NCI-H187 treated with DMSO at 0.1 percent for 48 hours (cell line): ENCODE measurements around the gene DRD3.

ENCODE experiments used
- DNase-seq: peaks from one replicate; lab custom pipeline; 2025; lab: John Stamatoyannopoulos, UW

DRD3 gene

DNA sequence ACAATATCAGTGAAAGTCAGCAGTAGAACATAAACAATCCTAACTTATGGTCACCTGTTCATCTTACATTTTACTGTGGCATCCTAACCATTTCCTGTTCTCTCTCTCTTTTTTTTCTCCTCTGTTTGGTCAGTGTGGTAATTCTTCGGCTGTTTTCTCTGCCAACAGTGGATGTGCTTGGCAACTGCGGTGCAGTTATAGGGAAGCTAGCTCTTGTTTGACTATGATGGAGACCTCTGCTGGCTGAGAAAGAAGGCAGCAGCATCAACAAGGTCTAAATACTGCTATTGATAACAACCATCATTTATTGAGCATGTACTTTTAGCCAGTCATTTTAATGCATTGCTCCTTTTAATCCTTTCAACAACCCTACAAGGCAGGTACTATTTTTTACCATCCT, 723 bp upstream of the DRD3 start:
- no peak for DNase-seq

DNA sequence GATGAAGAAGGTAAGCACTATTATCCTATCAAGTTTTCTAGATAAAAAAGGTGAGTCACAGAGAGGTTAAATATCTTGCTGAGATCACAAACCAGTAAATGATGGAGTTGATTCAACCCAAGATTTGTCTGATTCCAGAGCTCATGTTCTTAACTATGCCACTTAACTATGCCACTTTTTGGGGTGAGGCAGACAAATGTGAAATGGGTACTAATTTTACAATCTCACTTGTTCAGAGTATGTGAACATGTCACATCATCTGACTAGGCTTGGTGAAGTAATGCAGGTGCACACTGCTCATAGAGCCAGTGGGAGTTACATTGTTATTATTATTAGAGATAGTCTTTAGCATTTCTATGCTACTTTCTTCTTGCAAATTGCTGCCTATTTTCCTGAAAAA, 2.0 kb downstream of the DRD3 start:
- no peak for DNase-seq

DNA sequence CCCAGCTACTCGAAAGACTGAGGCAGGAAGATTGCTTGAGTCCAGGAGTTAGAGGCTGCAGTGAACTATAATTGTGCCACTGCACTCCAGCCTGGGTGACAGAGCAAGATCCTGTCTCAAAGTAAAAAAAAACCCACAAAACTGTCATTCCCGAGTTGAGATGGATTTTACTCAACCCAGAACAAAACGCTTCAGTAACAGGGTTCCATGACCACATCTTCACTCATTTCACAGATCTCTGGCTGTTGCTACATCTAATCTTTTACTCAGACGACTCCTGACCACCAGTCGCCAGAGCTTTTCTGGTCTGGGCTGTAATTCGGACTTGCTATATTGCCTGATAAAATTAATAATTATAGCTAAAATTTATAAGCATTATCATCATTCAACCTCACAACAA, 2.4 kb downstream of the DRD3 start:
- DNase-seq: no peak

DNA sequence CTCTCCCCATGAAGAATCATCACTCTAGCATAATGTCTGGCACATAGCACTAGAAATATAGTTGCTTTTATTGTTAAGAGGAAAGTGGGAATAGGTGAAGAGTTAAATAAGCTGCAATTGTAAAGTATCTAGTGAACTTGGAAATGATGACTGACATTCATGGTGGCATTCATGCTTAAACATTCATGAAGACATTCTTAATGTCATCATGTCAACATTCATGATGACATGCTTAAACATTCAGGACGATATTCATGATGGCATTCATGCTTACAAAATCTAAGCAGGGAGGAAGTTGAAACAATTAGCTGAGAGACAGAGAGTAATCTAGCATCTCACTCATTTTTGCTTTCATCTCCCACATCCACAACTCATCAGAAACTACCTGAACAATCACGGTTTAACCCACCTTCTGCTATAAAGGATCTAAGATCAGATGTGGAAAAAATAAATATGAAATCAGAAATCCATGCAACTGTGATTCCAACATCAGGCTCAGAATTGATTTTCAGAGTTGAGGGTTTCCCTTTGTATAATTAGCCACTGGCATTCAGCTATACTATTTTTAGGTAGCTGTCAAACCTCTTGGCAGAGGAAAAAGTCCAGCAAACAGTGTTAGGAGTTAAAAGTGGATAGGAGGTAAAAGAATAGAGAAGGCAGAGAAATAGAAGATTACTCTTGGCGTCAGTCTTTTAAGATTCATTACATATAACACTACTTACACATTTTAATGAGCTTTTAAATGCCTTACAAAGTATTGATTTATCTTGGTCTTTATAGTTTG, 3.5 kb downstream of the DRD3 start:
- no peak for DNase-seq

DNA sequence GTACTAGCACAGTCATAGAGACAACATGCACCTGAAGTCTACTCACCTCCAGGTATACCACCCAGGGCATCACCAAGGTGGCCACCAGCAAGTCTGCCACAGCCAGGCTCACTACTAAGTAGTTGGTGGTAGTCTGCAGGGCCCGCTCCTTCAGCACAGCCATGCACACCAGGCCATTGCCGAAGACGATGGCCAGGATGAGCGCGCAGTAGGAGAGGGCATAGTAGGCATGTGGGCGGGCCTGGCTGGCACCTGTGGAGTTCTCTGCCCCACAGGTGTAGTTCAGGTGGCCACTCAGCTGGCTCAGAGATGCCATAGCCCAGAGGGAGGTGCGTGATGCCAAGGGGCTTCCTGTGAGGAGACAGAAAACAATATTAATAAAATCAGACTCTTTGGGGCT, 7.2 kb downstream of the DRD3 start:
- no peak for DNase-seq

DNA sequence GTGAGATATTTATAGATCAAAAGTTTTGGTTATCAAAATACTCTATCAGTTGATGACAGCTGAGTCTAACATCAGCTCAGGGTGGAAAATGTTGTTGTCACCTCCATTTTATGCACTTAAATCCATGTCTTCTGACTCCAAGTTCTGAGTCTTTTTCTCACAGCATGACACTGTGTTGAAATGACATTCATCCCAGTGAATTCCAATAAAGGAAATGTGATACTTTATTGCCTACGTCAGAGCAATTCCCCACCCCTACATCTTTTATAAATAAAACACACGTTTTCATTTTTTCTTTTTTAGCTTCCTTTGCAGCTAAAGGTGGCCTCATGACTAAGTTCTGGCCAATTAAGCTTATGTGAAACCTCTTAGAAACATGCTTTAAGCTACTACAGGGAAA, 10.7 kb downstream of the DRD3 start:
- no peak for DNase-seq

DNA sequence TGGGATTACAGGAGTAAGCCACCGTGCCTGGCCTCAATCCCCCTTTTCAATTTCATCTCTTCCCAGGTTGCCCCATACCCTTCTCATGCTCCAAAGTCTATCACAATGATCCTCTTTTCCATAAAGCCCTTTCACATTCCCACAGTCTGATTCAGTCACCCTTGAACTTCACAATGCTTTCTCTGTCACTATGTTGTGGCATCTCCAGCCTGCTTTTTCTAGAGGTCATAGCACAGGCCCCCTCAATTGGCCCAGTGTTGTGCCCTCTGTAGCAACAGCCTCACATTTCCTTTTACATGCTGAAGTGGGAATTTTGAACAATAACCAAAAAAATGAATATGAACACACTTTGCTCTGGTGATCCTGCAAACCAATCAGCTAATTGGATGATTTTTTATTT, 21.5 kb downstream of the DRD3 start:
- DNase-seq: no peak

DNA sequence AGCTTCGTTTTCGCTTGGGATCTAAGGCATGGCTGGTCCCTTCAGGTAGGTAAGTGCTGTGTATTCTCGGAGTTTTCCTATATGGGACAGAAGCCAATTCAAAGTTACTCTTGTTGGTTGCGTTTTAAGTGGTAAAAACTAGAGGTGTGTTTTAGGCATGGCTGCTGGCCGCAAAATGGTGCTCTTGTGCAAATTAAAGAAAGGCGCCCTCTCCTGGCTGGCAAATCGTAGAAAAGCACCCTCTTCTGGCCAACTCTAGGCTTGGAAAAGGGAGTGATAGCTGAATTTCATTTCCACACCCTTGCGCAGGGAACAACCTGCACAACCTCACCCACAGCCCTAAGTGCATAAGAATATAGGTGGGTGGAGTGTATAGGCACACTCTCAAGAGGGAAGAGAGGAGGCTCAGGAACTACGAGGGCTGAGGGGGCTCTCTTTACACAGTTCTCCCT, 23.5 kb downstream of the DRD3 start:
- DNase-seq: no peak

DNA sequence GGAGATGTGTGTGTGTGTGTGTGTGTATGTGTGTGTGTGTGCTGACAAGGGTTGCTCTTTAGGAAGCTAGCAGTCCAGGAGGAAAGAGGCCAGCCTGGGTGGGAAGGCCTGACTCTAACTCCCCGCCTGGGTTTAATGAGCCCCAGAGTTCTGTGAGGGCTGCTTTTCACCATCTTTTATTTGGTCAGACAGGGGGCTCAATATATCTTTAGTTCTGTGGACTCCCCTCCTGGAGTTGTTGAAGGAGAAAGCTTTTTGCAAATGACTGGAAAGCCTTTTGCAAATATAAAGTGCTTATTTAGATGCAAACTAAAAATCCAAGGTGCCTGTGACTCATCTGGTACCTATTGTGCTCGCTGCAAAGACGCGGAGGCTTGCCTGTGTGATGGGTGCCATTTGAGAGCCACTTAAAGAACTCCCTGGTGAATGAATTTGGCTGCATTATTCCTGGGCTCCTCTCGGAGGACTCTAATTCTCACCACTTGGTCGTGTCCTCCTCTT, 24.5 kb downstream of the DRD3 start:
- no peak for DNase-seq

DNA sequence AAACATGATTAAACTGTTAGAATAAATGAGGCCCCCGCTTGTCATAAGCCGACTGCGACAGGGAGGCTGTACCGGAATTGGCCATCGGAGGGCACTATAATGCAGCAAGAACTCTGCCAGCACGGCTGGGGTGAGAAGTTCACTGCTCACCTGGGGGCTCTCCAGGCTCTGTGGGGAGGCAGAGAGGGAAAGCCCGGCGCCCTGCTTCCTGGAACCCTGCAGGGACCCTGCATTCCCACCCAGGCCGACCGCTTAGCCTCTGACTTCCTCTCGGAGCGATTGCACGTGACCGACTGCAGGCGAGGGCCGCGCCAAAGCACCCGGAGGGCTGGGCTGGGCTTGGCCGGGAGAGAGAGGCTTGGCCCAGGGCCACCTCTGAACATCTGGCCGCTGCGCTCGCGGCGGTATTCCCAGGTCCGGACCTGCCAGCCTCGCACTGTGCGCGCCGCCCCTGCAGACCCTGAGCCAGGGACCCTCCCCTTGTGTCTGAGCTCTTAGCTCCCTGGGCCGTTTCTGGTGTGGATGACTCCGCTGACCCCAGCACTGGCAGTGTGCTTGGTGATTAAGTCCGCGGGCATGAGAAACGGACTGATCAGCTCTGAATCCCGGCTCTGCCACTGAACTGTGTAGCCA, 26.2 kb downstream of the DRD3 start:
- DNase-seq: peak; percentile 13

DNA sequence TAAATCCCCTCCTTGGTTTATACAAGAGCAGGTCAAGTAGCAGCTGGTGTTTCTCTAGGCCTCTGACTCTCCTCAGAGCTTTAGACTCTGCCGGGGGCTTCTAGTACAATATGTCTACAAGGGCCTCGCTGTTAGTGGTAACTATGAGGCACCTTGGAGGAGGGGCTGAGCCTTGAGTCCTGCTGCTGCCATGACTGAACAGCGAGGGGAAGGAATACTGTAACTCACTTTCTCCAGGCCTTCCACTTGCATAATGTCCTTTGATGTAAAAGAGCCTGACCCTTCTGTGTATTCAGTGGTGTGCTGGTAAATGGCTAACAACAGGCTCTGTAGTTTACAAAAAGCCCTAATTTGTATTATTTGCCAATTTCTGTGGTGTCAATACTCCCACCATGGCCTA, 27.8 kb downstream of the DRD3 start:
- DNase-seq: no peak

DNA sequence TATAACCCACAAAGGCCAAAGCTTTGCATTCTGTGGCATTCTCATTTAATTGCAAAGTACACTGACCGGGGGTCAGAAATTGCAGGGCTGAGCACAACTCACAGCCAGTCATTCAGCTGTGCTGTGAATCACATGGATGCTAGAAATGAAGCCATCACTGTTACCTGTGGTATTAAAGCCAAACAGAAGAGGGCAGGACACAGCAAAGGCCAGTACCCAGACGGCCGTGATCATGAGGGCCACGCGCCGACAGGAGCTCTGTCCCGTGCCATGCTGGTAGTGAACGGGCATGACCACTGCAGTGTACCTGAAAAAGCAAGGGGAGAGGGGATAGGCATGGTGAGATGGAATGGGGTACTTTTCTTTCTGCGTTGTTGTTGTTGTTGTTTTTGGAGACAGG, 31.6 kb downstream of the DRD3 start:
- no peak for DNase-seq

DNA sequence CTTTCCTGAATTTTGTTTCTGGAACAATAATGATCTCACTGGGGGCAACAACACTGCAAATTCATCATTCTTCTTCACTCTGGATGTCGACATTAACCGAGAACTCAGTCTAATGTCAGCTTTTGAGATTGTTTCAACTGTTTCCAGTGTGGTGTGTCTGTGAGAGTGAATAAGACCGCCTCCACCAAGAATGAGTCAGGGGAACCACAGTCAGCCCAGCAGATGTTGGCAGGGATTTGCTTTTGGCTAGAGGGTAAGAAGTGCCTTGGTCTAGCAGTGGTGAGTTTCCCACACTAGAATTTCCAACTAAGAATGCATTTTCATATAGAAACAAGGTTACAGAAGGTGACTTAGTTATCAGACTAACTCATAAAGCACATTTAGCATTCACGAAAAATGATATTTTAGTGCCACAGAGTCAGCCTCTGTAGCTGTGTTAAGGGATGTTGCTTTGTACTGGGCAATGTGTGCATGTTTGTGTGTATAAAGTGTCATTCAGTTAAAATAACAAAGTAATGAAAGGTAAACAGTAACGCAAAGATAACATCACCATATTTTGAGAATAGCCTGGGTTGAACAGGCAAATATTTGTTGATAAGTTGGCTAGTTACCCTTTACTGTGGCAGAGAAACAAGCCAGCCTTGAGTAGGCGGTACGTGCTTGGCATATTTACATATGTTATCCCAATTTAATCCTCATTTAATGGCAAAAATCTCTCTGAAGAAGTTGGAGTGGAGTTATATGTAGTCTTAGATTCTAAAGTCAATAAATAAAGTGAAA, 33.8 kb downstream of the DRD3 start:
- no peak for DNase-seq

DNA sequence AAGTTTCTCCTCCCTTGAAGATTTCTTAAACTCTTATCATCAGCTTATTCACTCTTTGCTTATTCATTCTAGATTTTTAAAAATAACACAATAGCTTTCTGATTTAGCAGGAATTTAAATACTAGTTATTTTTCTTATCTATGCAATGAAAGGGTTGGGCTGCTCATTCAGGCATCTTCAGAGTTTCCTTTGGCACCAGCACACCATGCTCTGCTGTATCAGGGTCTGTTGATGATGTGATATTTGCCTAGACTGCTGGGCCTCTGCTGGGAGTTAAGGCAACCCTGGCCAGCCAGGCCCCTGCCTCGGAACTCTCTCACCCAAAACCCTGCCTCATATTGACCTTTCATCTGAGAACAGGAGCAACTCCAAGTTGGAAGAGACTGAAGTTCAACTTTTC, 35.0 kb downstream of the DRD3 start:
- DNase-seq: no peak

DNA sequence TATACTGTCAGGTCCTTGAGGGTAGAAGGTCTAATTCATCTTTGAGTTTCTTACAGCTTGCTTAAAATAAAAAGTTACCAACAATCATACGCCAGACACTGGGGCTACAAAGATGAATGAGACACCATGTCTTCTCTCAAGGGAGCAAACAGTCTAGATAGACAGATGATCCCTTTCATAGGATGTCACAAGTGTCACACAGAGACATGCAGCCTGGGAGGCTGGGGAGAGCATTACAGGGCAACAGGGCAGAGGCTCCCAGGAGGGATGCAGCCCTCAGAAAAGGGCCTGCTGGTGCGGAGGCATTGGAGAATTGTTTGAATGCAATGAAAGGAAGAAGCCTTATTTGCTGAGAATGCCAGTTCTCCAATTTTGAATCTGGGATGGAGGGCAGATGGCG, 39.0 kb downstream of the DRD3 start:
- no peak for DNase-seq

DNA sequence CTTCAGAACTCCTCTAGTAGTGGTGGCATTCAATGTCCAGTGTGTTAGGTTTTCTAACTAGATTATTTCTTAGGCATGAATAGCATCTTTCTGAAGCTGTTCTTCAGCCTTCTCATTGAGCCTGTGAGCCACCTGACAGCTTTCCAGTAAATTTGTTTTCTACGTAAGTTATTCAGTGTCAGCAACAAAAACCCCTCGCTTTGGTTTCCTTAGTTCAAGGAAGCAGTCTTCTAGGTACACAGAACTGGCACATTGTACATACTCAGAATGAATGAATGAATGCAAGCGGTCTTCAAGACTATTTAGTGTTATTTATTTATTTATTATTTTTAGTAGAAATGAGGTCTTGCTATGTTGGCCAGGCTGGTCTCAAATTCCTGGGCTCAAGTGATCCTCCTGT, 44.9 kb downstream of the DRD3 start:
- no peak for DNase-seq

DNA sequence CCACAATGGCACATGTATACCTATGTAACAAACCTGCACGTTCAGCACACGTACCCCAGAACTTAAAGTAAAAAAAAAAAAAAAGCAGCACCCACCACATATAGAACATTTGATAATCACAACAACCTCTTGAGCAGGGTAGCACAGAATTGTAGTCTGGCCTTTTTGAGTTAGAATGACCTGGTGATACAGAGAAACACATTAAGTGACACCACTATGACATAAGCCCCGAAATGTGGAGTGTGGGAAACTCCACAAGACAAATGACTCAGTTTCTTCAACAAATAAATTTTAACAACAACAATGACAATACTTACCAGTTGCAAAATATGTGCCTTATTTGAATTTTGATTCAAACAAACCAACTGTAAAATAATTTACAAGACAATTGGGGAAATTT, 46.4 kb downstream of the DRD3 start:
- DNase-seq: no peak

DNA sequence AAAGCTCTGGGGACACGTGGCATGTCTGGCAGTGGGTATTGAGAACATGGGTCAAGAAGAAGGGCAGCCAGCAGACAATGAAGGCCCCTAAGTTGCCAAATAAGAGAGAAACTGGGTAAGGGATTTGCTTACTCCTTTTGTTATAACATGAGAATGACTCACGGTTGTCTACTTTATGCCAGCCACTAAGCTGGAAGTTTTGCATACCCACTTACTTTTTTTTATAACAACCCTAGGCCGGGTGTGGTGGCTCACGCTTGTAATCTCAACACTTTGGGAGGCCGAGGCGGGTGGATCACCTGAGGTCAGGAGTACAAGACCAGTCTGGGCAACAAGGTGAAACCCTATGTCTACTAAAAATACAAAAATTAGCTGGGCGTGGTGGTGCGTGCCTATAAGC, 50.0 kb downstream of the DRD3 start:
- no peak for DNase-seq

DNA sequence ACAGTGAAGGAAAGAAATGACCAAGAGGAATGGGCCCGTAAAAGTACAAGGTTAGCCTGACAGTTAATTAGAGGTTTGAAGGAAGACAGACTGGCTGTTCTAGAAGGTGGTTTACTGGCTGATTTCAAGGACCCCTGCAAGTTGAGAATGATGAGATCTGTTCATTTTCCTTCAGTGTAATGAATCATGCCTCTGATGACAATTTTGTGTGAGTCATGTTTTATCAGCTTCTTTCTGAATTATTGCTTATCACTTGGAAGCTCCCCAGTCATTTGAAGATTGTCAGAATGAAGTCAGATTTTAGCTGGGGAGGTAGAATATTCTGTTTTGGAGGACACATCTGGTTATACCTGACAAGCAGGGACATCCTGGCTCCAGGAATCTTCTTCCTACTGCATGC, 50.6 kb downstream of the DRD3 start:
- no peak for DNase-seq

DNA sequence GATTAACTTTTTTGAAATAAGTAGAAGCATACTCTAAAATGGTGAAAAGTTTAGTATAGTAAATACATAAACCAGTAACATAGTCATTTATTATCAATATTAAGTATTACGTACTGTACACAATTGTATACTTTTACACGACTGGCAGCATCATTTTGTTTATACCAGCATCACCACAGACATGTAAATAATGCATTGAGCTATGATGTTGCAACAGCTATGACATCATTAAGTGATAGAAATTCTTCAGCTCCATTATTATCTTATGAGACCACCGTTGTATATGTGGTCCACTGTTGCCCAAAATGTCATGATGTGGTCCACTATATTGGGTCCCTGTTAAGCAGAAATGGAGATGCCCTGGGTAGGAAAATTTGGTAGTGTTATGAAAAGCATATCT, 51.3 kb downstream of the DRD3 start:
- DNase-seq: no peak

DNA sequence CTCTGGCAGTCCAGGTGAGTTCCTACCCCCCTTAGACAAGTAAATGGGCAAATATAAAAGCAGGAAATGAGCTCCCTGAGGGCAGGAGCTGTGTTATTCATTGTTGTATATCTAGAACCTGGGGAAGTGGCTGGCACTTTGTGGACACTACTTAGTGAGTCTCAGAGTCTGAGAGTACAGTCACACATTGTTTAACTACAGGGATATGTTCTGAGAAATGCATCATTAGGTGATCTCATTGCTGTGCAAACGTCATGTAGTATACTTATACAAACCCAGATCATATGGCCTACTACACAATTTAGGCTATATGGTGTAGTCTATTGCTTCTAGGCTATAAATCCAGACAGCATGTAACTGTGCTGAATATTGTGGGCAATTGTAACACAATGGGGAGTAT, 52.4 kb downstream of the DRD3 start:
- DNase-seq: no peak

DNA sequence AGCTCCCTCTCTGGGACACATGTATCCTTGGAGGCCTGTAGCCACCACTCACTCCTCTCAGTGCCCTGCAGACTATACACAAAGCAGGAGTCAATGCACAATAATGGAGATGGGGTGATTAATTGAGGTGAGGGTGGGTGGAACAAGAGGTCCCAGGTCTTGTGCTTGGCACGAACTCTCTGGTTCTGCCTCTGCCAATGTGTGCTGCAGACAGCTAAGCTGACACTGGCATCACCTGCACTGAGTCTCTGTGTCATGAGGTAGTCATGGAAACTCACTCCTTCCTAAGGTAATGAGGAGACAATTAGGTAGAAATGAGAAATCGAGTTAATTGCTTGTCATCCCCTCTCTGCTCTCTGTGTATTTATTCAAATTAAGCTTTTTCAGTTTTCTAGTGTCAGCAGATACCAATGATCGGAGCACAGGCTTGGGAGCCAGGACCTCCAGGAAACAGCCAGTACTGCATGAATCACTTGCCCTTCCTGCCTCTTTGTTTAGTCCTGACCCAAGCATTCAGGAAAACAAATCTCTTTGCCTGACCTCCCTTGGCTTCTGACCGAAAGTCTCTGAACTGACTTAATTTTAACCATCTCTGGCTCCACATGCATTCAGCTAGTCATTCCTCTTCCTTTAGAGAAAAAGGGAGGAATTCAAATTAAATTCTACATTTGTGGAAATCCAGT, 56.7 kb downstream of the DRD3 start:
- DNase-seq: no peak
